ENCODE data around the gene FAF2.

DNA sequence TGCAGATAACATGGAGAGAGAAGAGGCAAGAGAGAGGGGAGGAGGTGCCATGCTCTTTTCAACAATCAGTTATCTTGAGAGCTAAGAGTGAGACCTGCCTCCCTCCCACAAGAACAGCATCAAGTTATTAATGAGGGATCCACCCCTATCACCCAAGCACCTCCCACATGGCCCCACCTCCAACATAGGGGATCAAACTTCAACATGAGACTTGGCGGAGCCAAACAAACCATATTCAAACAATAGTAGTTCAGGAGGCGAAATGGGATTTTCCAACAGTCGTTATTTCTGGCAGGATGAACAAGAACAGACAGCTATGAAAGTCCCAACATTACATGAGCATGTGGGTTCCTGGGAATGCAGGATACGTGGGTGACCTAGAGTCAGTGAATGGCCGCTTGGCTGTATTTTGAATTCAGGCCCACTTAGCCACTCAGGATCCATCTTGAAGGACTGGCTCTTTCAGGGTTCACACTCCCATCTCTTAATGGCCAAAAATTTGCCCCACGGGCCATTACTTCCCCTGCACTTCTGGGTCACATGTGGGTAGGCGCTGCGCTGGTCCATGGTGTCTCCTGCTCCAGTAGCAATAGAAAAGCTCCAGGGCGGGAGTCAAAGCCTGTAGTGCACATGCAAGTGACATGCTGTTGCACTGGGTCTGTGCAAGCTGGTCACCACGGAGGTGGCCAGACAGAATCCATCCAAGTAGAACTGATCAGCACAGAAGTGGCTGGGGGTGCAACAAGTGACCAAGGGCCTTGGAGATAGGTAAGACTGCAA lies 7.1 kb upstream of the FAF2 start:
- no peak for TF ChIP-seq EZH2 (IDR thresholded peaks at IDR 0.05; ENCODE audit: borderline replicate concordance, low read depth, low read length, poor library complexity, severe bottlenecking)
- TF ChIP-seq, protein P1, sequence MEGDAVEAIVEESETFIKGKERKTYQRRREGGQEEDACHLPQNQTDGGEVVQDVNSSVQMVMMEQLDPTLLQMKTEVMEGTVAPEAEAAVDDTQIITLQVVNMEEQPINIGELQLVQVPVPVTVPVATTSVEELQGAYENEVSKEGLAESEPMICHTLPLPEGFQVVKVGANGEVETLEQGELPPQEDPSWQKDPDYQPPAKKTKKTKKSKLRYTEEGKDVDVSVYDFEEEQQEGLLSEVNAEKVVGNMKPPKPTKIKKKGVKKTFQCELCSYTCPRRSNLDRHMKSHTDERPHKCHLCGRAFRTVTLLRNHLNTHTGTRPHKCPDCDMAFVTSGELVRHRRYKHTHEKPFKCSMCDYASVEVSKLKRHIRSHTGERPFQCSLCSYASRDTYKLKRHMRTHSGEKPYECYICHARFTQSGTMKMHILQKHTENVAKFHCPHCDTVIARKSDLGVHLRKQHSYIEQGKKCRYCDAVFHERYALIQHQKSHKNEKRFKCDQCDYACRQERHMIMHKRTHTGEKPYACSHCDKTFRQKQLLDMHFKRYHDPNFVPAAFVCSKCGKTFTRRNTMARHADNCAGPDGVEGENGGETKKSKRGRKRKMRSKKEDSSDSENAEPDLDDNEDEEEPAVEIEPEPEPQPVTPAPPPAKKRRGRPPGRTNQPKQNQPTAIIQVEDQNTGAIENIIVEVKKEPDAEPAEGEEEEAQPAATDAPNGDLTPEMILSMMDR (conservative IDR thresholded peaks at IDR 0.05; ENCODE audit: low read depth, low read length), result no peak

Measured in A673 (cell line).